Astrocyte of the spinal cord (primary cell): ENCODE measurements around the gene IRS1.

Source experiments
- DNase-seq: peaks from one replicate; pipeline ENCODE4 v3.0.0; 2011; ENCODE audit warnings: low read depth, low spot score
- H3K4me3 ChIP-seq: 2 replicates; pipeline ENCODE4 v1.5.1; 2011; ENCODE audit warnings: low read depth, mild to moderate bottlenecking, low read length, moderate library complexity
- CTCF ChIP-seq: IDR thresholded peaks from 2 replicates; pipeline ENCODE4 v1.5.1; 2012; ENCODE audit warnings: low read depth, mild to moderate bottlenecking, low read length, inconsistent platforms
- in situ Hi-C: cut with HindIII; loops from 2 replicates; pipeline ENCODE4 v1.10.0; 2017; ENCODE audit warnings: low sequenced_read_pairs

Gene IRS1

GRCh38 chr2:226752887-226753286 is 46.7 kb downstream of the IRS1 start:
- TF ChIP-seq CTCF, result no peak
- DNase-seq, result no peak
- no peak overlapping the region for H3K4me3 ChIP-seq
- in situ Hi-C loops, result no loop called here

GRCh38 chr2:226747288-226747687 is 52.3 kb downstream of the IRS1 start:
- TF ChIP-seq CTCF, result no peak
- no peak for DNase-seq
- in situ Hi-C loops, result no loop called here
- no peak overlapping the region for H3K4me3 ChIP-seq

- no peak for DNase-seq
- in situ Hi-C loops, result no loop called here
- no peak for TF ChIP-seq CTCF
Observed at GRCh38 chr2:226746196-226746800, 53.3 kb downstream of the IRS1 start.

GRCh38 chr2:226743915-226744314 is 55.7 kb downstream of the IRS1 start:
- in situ Hi-C loops, result no loop called here
- no peak for TF ChIP-seq CTCF
- no peak overlapping the region for H3K4me3 ChIP-seq
- peak; percentile 36 for DNase-seq

More at GRCh38 chr2:226746196-226746800, 53.3 kb downstream of the IRS1 start:
- H3K4me3 ChIP-seq, result no peak overlapping the region

- peak; percentile 72 for DNase-seq
- in situ Hi-C loops, result no loop called here
- no peak overlapping the region for H3K4me3 ChIP-seq
- TF ChIP-seq CTCF, result no peak
Observed at GRCh38 chr2:226742347-226742746, 57.3 kb downstream of the IRS1 start.

- TF ChIP-seq CTCF, result no peak
- DNase-seq, result no peak
- no peak overlapping the region for H3K4me3 ChIP-seq
- in situ Hi-C loops, result no loop called here
Observed at GRCh38 chr2:226740039-226740648, 59.5 kb downstream of the IRS1 start.
